H9 (cell line): Measurements from ENCODE around the gene SUPT6H. TPM values are rescaled to one million over a fixed set of nuclear protein-coding genes. Genes with fewer than 3 reads are reported as not detected.

Experiments used
- DNase-seq: peaks from one replicate; pipeline ENCODE4 v3.0.0-alpha.2; 2017
- H2AFZ ChIP-seq: one replicate; pipeline ENCODE4 v1.6.1; 2013; ENCODE audit warnings: mild to moderate bottlenecking, low read length, control low read depth, moderate library complexity
- H2AK5ac ChIP-seq: 2 replicates; pipeline ENCODE4 v1.6.1; 2013; ENCODE audit warnings: low read length, control low read depth, mixed read lengths; ENCODE audit not compliant: insufficient read length
- H2BK120ac ChIP-seq: one replicate; pipeline ENCODE4 v1.6.1; 2013; ENCODE audit warnings: low read depth, mild to moderate bottlenecking, low read length, control low read depth, inconsistent platforms; ENCODE audit not compliant: poor library complexity, severe bottlenecking
- H2BK12ac ChIP-seq: 2 replicates; pipeline ENCODE4 v1.6.1; 2013; ENCODE audit warnings: low read length, control low read depth, mixed read lengths, low read depth; ENCODE audit not compliant: insufficient read length
- H2BK15ac ChIP-seq: 2 replicates; pipeline ENCODE4 v1.6.1; 2013; ENCODE audit warnings: low read depth, low read length, control low read depth
- H2BK20ac ChIP-seq: one replicate; pipeline ENCODE4 v1.6.1; 2013; ENCODE audit warnings: low read depth, mild to moderate bottlenecking, low read length, control low read depth, inconsistent platforms; ENCODE audit not compliant: poor library complexity, severe bottlenecking
- H2BK5ac ChIP-seq: 2 replicates; pipeline ENCODE4 v1.6.1; 2013; ENCODE audit warnings: low read length, control low read depth, mixed read lengths; ENCODE audit not compliant: insufficient read length
- H3K14ac ChIP-seq: 2 replicates; pipeline ENCODE4 v1.6.1; 2013; ENCODE audit warnings: low read length, control low read depth; ENCODE audit not compliant: insufficient read depth
- H3K18ac ChIP-seq: 2 replicates; pipeline ENCODE4 v1.6.1; 2013; ENCODE audit warnings: low read depth, mild to moderate bottlenecking, mixed read lengths, low read length, control low read depth; ENCODE audit not compliant: insufficient read length
- H3K23ac ChIP-seq: 2 replicates; pipeline ENCODE4 v1.6.1; 2013; ENCODE audit warnings: low read length, control low read depth, mixed read lengths, low read depth; ENCODE audit not compliant: insufficient read length
- H3K23me2 ChIP-seq: 2 replicates; pipeline ENCODE4 v1.6.1; 2013; ENCODE audit warnings: low read depth, mild to moderate bottlenecking, mixed read lengths, low read length, control low read depth; ENCODE audit not compliant: insufficient read length, poor library complexity, severe bottlenecking
- H3K27ac ChIP-seq: 2 replicates; pipeline ENCODE4 v1.5.1; 2013; ENCODE audit warnings: low read length, control low read depth, mixed read lengths, low read depth; ENCODE audit not compliant: insufficient read length
- H3K27me3 ChIP-seq: 2 replicates; pipeline ENCODE4 v1.6.1; 2013; ENCODE audit warnings: low read length, control low read depth, inconsistent platforms; ENCODE audit not compliant: insufficient read depth
- H3K4ac ChIP-seq: 2 replicates; pipeline ENCODE4 v1.6.1; 2013; ENCODE audit warnings: low read depth, mild to moderate bottlenecking, control low read depth, inconsistent platforms, low read length, moderate library complexity
- H3K4me1 ChIP-seq: 2 replicates; pipeline ENCODE4 v1.6.1; 2013; ENCODE audit warnings: low read length, control low read depth, inconsistent platforms; ENCODE audit not compliant: insufficient read depth
- H3K4me2 ChIP-seq: 2 replicates; pipeline ENCODE4 v1.6.1; 2013; ENCODE audit warnings: low read length, control low read depth, mixed read lengths; ENCODE audit not compliant: insufficient read length, insufficient read depth
- H3K56ac ChIP-seq: 2 replicates; pipeline ENCODE4 v1.6.1; 2013; ENCODE audit warnings: low read depth, mild to moderate bottlenecking, mixed read lengths, low read length, control low read depth; ENCODE audit not compliant: insufficient read length
- H3K79me1 ChIP-seq: 2 replicates; pipeline ENCODE4 v1.6.1; 2013; ENCODE audit warnings: low read depth, mild to moderate bottlenecking, moderate library complexity, low read length, control low read depth, inconsistent platforms; ENCODE audit not compliant: insufficient read depth, poor library complexity, severe bottlenecking
- H3K79me2 ChIP-seq: 2 replicates; pipeline ENCODE4 v1.6.1; 2013; ENCODE audit warnings: low read length, control low read depth, inconsistent platforms; ENCODE audit not compliant: insufficient read depth
- H3K9ac ChIP-seq: 2 replicates; pipeline ENCODE4 v1.6.1; 2013; ENCODE audit warnings: low read length, control low read depth, mixed read lengths; ENCODE audit not compliant: insufficient read length; ENCODE audit errors: extremely low read depth
- H3K9me3 ChIP-seq: one replicate; pipeline ENCODE4 v1.6.1; 2013; ENCODE audit warnings: low read depth, low read length, inconsistent platforms; ENCODE audit not compliant: control insufficient read depth
- H3T11ph ChIP-seq: one replicate; pipeline ENCODE4 v1.6.1; 2013; ENCODE audit warnings: mild to moderate bottlenecking, low read length, control low read depth, inconsistent platforms
- H4K20me1 ChIP-seq: one replicate; pipeline ENCODE4 v1.6.1; 2013; ENCODE audit not compliant: control insufficient read depth, insufficient read length, insufficient read depth
- H4K5ac ChIP-seq: 2 replicates; pipeline ENCODE4 v1.6.1; 2013; ENCODE audit warnings: low read depth, mild to moderate bottlenecking, mixed read lengths, low read length, control low read depth; ENCODE audit not compliant: insufficient read length
- H4K8ac ChIP-seq: replicated peaks from 2 replicates; pipeline ENCODE4 v1.6.1; 2013; ENCODE audit warnings: low read length, control low read depth, mixed read lengths, low read depth; ENCODE audit not compliant: insufficient read length
- H4K91ac ChIP-seq: 2 replicates; pipeline ENCODE4 v1.6.1; 2013; ENCODE audit warnings: low read depth, mild to moderate bottlenecking, moderate library complexity, mixed read lengths, low read length, control low read depth; ENCODE audit not compliant: insufficient read length
- H3K27ac Mint-ChIP-seq, 3 experiments: 2 replicates in 2 of 3; 3 replicates in 1 of 3; pipeline ENCODE4 v1.8.0; 2020 to 2021; ENCODE audit warnings: mixed read lengths in 3 of 3, mild to moderate bottlenecking in 1 of 3, moderate library complexity in 1 of 3
- H3K27me3 Mint-ChIP-seq: 2 replicates; pipeline ENCODE4 v1.8.0; 2021; ENCODE audit warnings: low read depth, mild to moderate bottlenecking, moderate library complexity, mixed read lengths
- H3K36me3 Mint-ChIP-seq, 3 experiments: 2 replicates in 2 of 3; 3 replicates in 1 of 3; pipeline ENCODE4 v1.8.0; 2020 to 2021; ENCODE audit warnings: low read depth in 3 of 3, mixed read lengths in 3 of 3; ENCODE audit not compliant: insufficient read depth in 1 of 3
- H3K4me1 Mint-ChIP-seq, 2 experiments: 2 replicates each; pipeline ENCODE4 v1.8.0; 2020; ENCODE audit warnings: mixed read lengths in 2 of 2
- H3K4me3 Mint-ChIP-seq, 2 experiments: 2 replicates in 1 of 2; 3 replicates in 1 of 2; pipeline ENCODE4 v1.8.0; 2020 to 2021; ENCODE audit warnings: mild to moderate bottlenecking in 2 of 2, mixed read lengths in 2 of 2, moderate library complexity in 1 of 2
- H3K9me3 Mint-ChIP-seq, 2 experiments: 2 replicates in 1 of 2; 3 replicates in 1 of 2; pipeline ENCODE4 v1.8.0; 2020; ENCODE audit warnings: mild to moderate bottlenecking in 2 of 2, mixed read lengths in 2 of 2, moderate library complexity in 1 of 2
- CTCF ChIP-seq: fragments of 200-600 bp; sonication (generic); conservative IDR thresholded peaks from 3 replicates; pipeline ENCODE4 v1.8.0; 2021; ENCODE audit warnings: antibody characterized with exemption, mild to moderate bottlenecking
- WGBS: extraction: QIAGEN DNeasy Blood & Tissue Kit; methylation state at CpG from one replicate; pipeline ENCODE4 v1.1.7; 2013; ENCODE audit warnings: missing lambda C conversion rate, low lambda C conversion rate, mixed read lengths; ENCODE audit not compliant: insufficient read length; ENCODE audit errors: extremely low coverage; 5-methylcytosine and 5-hydroxymethylcytosine counted together
- total RNA-seq: library from RNA; stranded (reverse); gene quantifications from 2 replicates; pipeline ENCODE4 v1.2.1, GENCODE V29; 2021

Gene SUPT6H
- total RNA-seq, 1 experiment from 2014 or later, result 85.8 TPM

- H3K27me3 Mint-ChIP-seq, result no peaks in the 10 kb centered on the region
These were observed 75.3 kb downstream of the SUPT6H start for GRCh38 chr17:28737316-28737715.

More at GRCh38 chr17:28737316-28737715, 75.3 kb downstream of the SUPT6H start:
- H2AK5ac ChIP-seq, result no peak overlapping the region
- DNase-seq, result no peak
- H3K23ac ChIP-seq, result no peak overlapping the region
- H3K56ac ChIP-seq, result no peak overlapping the region
- no peak overlapping the region for H2BK5ac ChIP-seq
- no peak overlapping the region for H4K5ac ChIP-seq
- no peaks in the 10 kb centered on the region for H3K4me1 ChIP-seq
- no peaks in the 10 kb centered on the region for H3K9me3 ChIP-seq
- no peak for TF ChIP-seq CTCF
- no peak overlapping the region; a peak in 1 of 7 replicates for H3K27ac Mint-ChIP-seq
- no peak overlapping the region for H3K4me3 Mint-ChIP-seq
- H2BK15ac ChIP-seq, result no peak overlapping the region
- no peaks in the 10 kb centered on the region for H3K79me2 ChIP-seq
- no peak overlapping the region for H4K91ac ChIP-seq
- no peak overlapping the region for H3K9ac ChIP-seq
- H3K23me2 ChIP-seq, result peaks cover 2% of the 10 kb centered on the region
- H2BK120ac ChIP-seq, result no peak overlapping the region
- no peak overlapping the region for H3K27ac ChIP-seq
- H4K20me1 ChIP-seq, result no peaks in the 10 kb centered on the region
- H3K4ac ChIP-seq, result no peak overlapping the region
- no peak overlapping the region for H3T11ph ChIP-seq
- no peaks in the 10 kb centered on the region for H3K4me1 Mint-ChIP-seq
- no peak overlapping the region for H3K4me2 ChIP-seq
- no peak overlapping the region for H2BK12ac ChIP-seq
- H3K14ac ChIP-seq, result no peak overlapping the region; the same call in 1 of the 2 replicates
- no peaks in the 10 kb centered on the region for H3K9me3 Mint-ChIP-seq
- no peak overlapping the region for H4K8ac ChIP-seq
- no peak overlapping the region for H2BK20ac ChIP-seq
- no peak overlapping the region for H3K18ac ChIP-seq
- peaks cover 20 to 52% (median 28%) of the 10 kb centered on the region in 3 experiments; a peak in 6 of 7 replicates for H3K36me3 Mint-ChIP-seq
- H3K79me1 ChIP-seq, result no peaks in the 10 kb centered on the region
- H3K27me3 ChIP-seq, result no peaks in the 10 kb centered on the region
- no peak overlapping the region for H2AFZ ChIP-seq
- no CpG with 5 or more reads among the region's 12 CpGs for WGBS
